Sigmoid colon (tissue), 7 donors: ENCODE data around the gene ZNF76. TPM values are rescaled to one million over a fixed set of nuclear protein-coding genes. Genes with fewer than 3 reads are reported as not detected.
A peak's percentile ranks its signal among the peaks of the same experiment; 100 is the strongest.
"Not testable (repeated sequence)": the region's sequence is repeated elsewhere in the genome, so short reads cannot be mapped to it uniquely, and the experiment has no call there.

Experiments used
- DNase-seq: peaks from one replicate; pipeline ENCODE4 v3.0.0-alpha.2; 2019
- H3K27ac ChIP-seq, 4 donors: fragments of 200-600 bp; sonication (generic); one replicate each; pipeline ENCODE4 v1.5.1; 2016 to 2019; ENCODE audit warnings: mild to moderate bottlenecking in 1 of 4
- H3K27me3 ChIP-seq, 3 donors: fragments of 200-600 bp; sonication (generic); one replicate each; pipeline ENCODE4 v1.5.1; 2019; ENCODE audit warnings: mild to moderate bottlenecking in 1 of 3
- H3K36me3 ChIP-seq, 4 donors: fragments of 200-600 bp; sonication (generic); one replicate each; pipeline ENCODE4 v1.5.1; 2016 to 2019
- H3K4me1 ChIP-seq, 4 donors: fragments of 200-600 bp; sonication (generic); one replicate each; pipeline ENCODE4 v1.5.1; 2017 to 2019
- H3K4me3 ChIP-seq, 4 donors: fragments of 200-600 bp; sonication (generic); one replicate each; pipeline ENCODE4 v1.5.1; 2017 to 2019; ENCODE audit warnings: mild to moderate bottlenecking in 2 of 4, moderate library complexity in 1 of 4
- H3K9me3 ChIP-seq, 4 donors: fragments of 200-600 bp in 3 of 4; sonication (generic) in 3 of 4; one replicate each; pipeline versions ENCODE4 v1.5.1 to v1.6.1; 2013 to 2019
- EP300 ChIP-seq, 4 donors: sonication (generic); formaldehyde crosslinking; IDR thresholded peaks; one replicate each; pipeline ENCODE4 v1.6.1; 2017; ENCODE audit warnings: antibody characterized with exemption in 4 of 4
- POLR2A ChIP-seq, 2 donors: fragments of 450-650 bp; IDR thresholded peaks; one replicate each; pipeline ENCODE4 v1.6.1; 2016; ENCODE audit warnings: antibody characterized with exemption in 2 of 2, mild to moderate bottlenecking in 2 of 2, moderate library complexity in 2 of 2
- POLR2AphosphoS5 ChIP-seq, 4 donors: sonication (generic); formaldehyde crosslinking; IDR thresholded peaks; one replicate each; pipeline ENCODE4 v1.6.1; 2017; ENCODE audit warnings: antibody characterized with exemption in 4 of 4
- whole genome bisulfite sequencing, 2 donors: extraction: QIAGEN DNeasy Blood & Tissue Kit; methylation state at CpG; one replicate each; pipeline ENCODE4 v1.1.7; 2013; 5-methylcytosine and 5-hydroxymethylcytosine counted together
- intact Hi-C: fragments of 100-400 bp; cut with DNase I; formaldehyde crosslinking; loops from one replicate; pipeline ENCODE4 v1.15.1; 2023
- polyA plus RNA-seq, 3 donors: library from polyadenylated mRNA; stranded (reverse); fragments of 200-250 nt; gene quantifications; one replicate each; pipeline ENCODE4 v1.2.3, GENCODE V29; 2013
- total RNA-seq, 4 donors: library from RNA; depleted of rRNA; stranded (reverse); fragments of >200 nt; gene quantifications; one replicate each; pipeline ENCODE4 v1.1.0, GENCODE V29; 2016
- TF ChIP-seq, protein P1 (sequence below), 4 experiments: fragments of 450-650 bp in 3 of 4; fragments of 200-600 bp in 1 of 4; IDR thresholded peaks; one replicate each; pipeline ENCODE4 v1.5.1; 2016 to 2019; ENCODE audit warnings: antibody characterized with exemption in 4 of 4, mild to moderate bottlenecking in 3 of 4, moderate library complexity in 2 of 4
- donor health status: healthy with polysubstance abuse.
- donor health status: Bipolar disorder and iron deficiency.
- donor health status: healthy.

Gene ZNF76
- total and polyA plus RNA-seq, 7 donors = 14.3 to 59.8 (median 29.3) TPM

- Histone ChIP-seq H3K27me3 (no peaks in the 10 kb centered on the region), H3K4me3 (no peak overlapping the region), H3K27ac (no peak overlapping the region), H3K9me3 (no peaks in the 10 kb centered on the region), H3K36me3 (no peaks in the 10 kb centered on the region), H3K4me1 (peaks cover 0 to 14% (median 9%) of the 10 kb centered on the region in 4 donors)
- TF ChIP-seq, protein P1, sequence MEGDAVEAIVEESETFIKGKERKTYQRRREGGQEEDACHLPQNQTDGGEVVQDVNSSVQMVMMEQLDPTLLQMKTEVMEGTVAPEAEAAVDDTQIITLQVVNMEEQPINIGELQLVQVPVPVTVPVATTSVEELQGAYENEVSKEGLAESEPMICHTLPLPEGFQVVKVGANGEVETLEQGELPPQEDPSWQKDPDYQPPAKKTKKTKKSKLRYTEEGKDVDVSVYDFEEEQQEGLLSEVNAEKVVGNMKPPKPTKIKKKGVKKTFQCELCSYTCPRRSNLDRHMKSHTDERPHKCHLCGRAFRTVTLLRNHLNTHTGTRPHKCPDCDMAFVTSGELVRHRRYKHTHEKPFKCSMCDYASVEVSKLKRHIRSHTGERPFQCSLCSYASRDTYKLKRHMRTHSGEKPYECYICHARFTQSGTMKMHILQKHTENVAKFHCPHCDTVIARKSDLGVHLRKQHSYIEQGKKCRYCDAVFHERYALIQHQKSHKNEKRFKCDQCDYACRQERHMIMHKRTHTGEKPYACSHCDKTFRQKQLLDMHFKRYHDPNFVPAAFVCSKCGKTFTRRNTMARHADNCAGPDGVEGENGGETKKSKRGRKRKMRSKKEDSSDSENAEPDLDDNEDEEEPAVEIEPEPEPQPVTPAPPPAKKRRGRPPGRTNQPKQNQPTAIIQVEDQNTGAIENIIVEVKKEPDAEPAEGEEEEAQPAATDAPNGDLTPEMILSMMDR (IDR thresholded peaks at IDR 0.05) = no peak
- no peak for TF ChIP-seq POLR2A (IDR thresholded peaks at IDR 0.05)
- no peak for TF ChIP-seq POLR2AphosphoS5 (IDR thresholded peaks at IDR 0.05)
- no peak for TF ChIP-seq EP300 (IDR thresholded peaks at IDR 0.05)
- WGBS, 2 donors = 93 to 95% methylated on average over 2 of the region's 2 CpGs
- intact Hi-C loops = no loop called here
- DNase-seq = no peak
Measured at GRCh38 chr6:35320031-35320410, 60.5 kb downstream of the ZNF76 start.

- TF ChIP-seq POLR2AphosphoS5 (IDR thresholded peaks at IDR 0.05) (no peak), EP300 (IDR thresholded peaks at IDR 0.05) (no peak), POLR2A (IDR thresholded peaks at IDR 0.05) (no peak)
- TF ChIP-seq, protein P1 (IDR thresholded peaks at IDR 0.05) = no peak
- intact Hi-C loops = no loop called here
- no peak for DNase-seq
- H3K36me3 ChIP-seq = no peaks in the 10 kb centered on the region
- no peaks in the 10 kb centered on the region for H3K9me3 ChIP-seq
- H3K27me3 ChIP-seq = no peaks in the 10 kb centered on the region
- peaks cover 0 to 14% (median 9%) of the 10 kb centered on the region in 4 donors for H3K4me1 ChIP-seq
- 95 to 96% methylated on average over 8 of the region's 8 CpGs for WGBS, 2 donors
- no peak overlapping the region for H3K4me3 ChIP-seq
- no peak overlapping the region for H3K27ac ChIP-seq
Measured at GRCh38 chr6:35321091-35321490, 61.6 kb downstream of the ZNF76 start.

GRCh38 chr6:35327349-35328027 lies 68.0 kb downstream of the ZNF76 start:
- H3K4me3 ChIP-seq = no peak overlapping the region
- H3K27me3 ChIP-seq = peaks cover 0 to 7% (median 0%) of the 10 kb centered on the region in 3 donors
- intact Hi-C loops = no loop called here
- WGBS, 2 donors = 35 to 39% methylated on average over 7 of the region's 7 CpGs
- H3K9me3 ChIP-seq = no peaks in the 10 kb centered on the region
- H3K4me1 ChIP-seq = no peaks in the 10 kb centered on the region
- DNase-seq = no peak
- TF ChIP-seq EP300 (IDR thresholded peaks at IDR 0.05) = no peak
- no peak for TF ChIP-seq POLR2AphosphoS5 (IDR thresholded peaks at IDR 0.05)
- TF ChIP-seq POLR2A (IDR thresholded peaks at IDR 0.05) = no peak
- TF ChIP-seq, protein P1 (IDR thresholded peaks at IDR 0.05) = peak in 3 of 4 experiments; percentile 34 to 45 (median 37)
- H3K36me3 ChIP-seq = no peaks in the 10 kb centered on the region
- H3K27ac ChIP-seq = no peak overlapping the region

GRCh38 chr6:35328108-35328723 lies 68.7 kb downstream of the ZNF76 start:
- H3K36me3 ChIP-seq = no peaks in the 10 kb centered on the region
- no peaks in the 10 kb centered on the region for H3K9me3 ChIP-seq
- no peak for DNase-seq
- intact Hi-C loops = no loop called here
- 94 to 100% methylated on average over 1 of the region's 1 CpG for WGBS, 2 donors
- H3K27me3 ChIP-seq = peaks cover 0 to 8% (median 0%) of the 10 kb centered on the region in 3 donors
- no peak overlapping the region for H3K4me3 ChIP-seq
- no peak for TF ChIP-seq POLR2AphosphoS5 (IDR thresholded peaks at IDR 0.05)
- TF ChIP-seq, protein P1 (IDR thresholded peaks at IDR 0.05) = no peak
- TF ChIP-seq POLR2A (IDR thresholded peaks at IDR 0.05) = no peak
- no peak for TF ChIP-seq EP300 (IDR thresholded peaks at IDR 0.05)
- no peaks in the 10 kb centered on the region for H3K4me1 ChIP-seq
- H3K27ac ChIP-seq = no peak overlapping the region

- intact Hi-C loops = not testable (repeated sequence)
- 94 to 97% methylated on average over 8 of the region's 8 CpGs for WGBS, 2 donors
Measured at GRCh38 chr6:35328965-35329364, 69.4 kb downstream of the ZNF76 start.

More at GRCh38 chr6:35328965-35329364, 69.4 kb downstream of the ZNF76 start:
- not testable (repeated sequence) for H3K27ac ChIP-seq, DNase-seq, H3K27me3 ChIP-seq, H3K4me3 ChIP-seq, H3K4me1 ChIP-seq, H3K36me3 ChIP-seq, H3K9me3 ChIP-seq
